DMS79 (cell line): Measurements from ENCODE around the gene E4F1.
A peak's percentile ranks its signal among the peaks of the same experiment; 100 is the strongest.
"Not testable (repeated sequence)": the region's sequence is repeated elsewhere in the genome, so short reads cannot be mapped to it uniquely, and the experiment has no call there.

Experiments used
- DNase-seq: peaks from one replicate; lab custom pipeline; 2025; lab: John Stamatoyannopoulos, UW

E4F1 gene

DNA sequence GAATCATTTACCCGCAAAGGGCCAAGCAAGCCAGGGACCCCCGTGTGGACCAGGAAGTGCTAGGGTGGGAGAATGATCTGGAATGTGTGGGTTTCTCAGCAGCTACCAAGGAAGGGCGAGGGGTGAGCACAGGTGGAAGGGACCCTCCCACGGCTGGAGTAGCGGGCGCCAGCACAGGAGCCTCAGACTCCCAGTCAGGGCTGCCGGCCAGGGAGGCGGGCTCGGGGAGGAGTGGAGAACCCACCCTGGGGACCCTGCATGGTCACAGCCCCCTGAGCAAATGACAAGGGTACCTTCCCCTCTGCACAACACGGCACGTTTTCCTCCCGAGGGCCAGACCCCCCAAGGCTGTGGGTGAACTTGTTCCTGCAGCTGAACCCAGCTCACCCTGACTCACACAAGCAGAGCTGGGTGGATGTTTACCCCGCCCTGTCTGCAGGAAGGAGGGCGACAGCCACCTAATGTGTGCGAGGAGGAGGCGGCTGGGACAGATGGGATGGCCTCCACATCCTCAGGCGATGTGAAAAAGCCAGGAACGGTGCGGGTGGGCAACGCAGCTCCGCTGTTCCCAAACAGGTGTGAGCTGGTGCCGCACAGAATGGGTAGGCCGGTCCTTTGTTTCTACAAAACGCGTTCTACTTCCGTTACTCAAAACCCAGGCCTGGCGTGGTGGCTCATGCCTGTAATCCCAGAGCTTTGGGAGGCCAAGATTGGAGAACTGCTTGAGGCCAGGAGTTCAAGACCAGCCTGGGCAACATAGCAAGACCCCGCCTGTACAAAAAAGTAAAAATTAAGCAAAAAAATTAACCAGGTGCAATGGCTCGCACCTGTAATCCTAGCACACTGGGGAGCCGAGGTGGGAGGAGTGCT is 21.8 kb downstream of the E4F1 start:
- no peak for DNase-seq

DNA sequence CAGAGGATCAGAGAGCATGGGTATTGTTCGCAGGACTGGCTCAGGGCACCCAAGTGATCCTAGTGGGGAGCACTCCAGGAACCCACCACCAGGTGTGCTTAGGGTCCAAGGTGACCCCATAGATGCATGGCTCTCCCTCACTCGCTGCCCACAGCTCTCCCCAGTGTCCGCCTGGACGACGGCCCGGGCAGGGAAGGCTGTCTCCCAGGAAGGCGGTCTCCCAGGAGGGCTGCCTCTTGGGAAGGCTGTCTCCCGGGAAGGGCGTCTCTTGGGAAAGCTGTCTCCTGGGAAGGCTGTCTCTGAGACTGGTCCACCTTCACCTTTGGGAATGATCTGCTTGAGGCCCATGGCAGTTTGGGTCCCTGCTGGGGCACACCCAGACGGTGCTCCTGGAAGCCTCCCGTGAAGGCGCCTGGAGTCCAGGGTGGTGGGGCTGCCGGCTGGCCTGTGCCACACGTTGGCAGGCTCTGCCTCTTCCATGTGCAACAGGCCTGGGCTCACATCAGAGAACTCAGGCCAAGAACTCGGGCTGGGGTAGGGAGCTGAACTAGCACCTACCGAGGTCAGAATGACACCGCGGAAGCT is 23.0 kb downstream of the E4F1 start:
- DNase-seq = no peak

GRCh38 chr16:2250652-2251295 is 27.4 kb downstream of the E4F1 start:
- no peak for DNase-seq

GRCh38 chr16:2251296-2252111 is 28.1 kb downstream of the E4F1 start, which contains the start of gene ECI1:
Gene ECI1, minus strand, starts transcription at chr16:2251587. Its CDS starts 21 bp downstream, at chr16:2251566.
- peak; percentile 81 for DNase-seq

- no peak for DNase-seq
These were observed 29.4 kb downstream of the E4F1 start for GRCh38 chr16:2252806-2253148.

- DNase-seq = no peak
These were observed 29.9 kb downstream of the E4F1 start for GRCh38 chr16:2253293-2253692.

DNA sequence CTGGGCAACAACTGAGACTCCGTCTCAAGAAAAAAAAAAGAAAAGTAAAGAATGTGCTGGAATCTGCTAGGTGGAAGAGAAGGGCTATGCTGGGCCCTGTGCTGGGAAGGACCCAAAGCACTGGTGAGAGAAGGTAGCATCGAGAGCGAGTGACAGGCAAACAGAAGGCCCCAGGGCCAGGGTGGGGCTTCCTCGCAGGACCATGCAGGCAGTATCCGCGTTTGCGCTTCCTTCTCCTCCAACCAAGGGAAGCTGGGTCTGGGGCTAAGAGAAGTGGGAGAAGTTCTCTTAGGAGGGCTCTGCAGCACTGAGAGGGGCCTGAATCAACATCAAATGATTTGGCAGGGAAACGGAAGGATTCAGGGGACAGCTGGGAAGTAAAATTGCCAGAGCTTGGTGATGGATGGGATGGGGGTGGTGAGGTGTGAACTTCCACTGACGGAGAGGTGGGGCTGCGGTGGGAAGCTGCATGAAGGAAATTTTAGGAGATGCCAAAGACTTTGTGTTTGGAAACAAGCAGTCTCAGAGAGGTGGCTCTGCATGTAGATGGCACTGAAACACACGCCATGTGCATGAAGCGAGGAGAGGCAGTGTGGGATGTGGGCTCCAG is 33.2 kb downstream of the E4F1 start:
- DNase-seq = no peak

GRCh38 chr16:2257726-2258125 is 34.3 kb downstream of the E4F1 start:
- DNase-seq = no peak

DNA sequence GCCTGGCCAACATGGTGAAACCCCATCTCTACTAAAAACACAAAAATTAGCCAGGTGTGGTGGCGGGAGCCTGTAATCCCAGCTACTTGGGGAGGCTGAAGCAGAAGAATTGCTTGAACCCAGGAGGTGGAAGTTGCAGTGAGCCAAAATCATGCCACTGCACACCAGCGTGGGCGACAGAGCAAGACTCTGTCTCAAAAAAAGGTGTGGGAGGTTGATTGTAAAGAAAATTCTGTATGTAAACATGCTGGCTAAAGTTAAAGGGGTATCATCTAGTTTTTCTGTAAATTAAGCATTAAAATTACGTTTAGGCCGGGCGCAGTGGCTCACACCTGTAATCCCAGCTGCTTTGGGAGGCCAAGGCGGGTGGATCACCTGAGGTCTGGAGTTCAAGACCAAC is 35.1 kb downstream of the E4F1 start:
- DNase-seq = not testable (repeated sequence)

GRCh38 chr16:2260250-2260649 is 36.9 kb downstream of the E4F1 start:
- no peak for DNase-seq

DNA sequence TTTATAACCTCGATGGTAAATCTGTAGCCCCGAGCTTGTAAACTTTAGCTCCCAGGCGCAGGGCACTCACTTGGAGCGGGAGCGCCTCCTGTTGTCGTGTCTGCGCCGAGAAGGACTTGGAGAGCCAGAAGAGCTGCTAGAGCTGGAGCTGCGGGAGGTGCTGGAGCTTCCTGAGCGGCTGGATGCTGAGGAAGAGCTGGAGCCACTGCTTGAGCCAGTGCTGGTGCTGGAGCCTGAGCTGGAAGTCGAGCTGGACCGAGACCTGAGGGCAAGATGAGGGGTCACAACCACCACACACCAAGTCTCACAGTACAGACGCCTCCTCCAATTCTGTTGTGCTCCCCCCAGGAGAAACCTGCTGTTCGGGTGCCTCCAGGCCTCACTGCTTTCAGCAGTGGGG is 39.6 kb downstream of the E4F1 start:
- not testable (repeated sequence) for DNase-seq

DNA sequence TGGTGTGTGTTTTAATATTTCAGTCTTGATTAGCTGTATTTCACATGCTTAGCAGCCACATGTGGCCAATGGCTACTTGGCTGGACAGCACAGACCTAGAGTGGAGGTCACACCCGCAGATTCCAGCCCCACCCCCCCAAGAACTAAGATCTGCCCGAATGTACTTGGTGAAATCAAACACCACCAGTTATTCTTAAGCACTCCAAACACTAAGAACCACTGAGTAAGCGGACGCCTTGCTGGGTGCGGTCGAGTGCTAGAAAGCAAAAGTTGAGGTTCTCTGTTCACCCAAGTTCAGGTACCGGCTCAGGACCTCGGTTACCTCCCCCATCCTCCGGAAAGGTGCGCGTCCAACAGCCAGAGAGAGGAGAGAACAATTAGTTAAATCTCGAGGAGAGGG is 43.5 kb downstream of the E4F1 start:
- not testable (repeated sequence) for DNase-seq

DNA sequence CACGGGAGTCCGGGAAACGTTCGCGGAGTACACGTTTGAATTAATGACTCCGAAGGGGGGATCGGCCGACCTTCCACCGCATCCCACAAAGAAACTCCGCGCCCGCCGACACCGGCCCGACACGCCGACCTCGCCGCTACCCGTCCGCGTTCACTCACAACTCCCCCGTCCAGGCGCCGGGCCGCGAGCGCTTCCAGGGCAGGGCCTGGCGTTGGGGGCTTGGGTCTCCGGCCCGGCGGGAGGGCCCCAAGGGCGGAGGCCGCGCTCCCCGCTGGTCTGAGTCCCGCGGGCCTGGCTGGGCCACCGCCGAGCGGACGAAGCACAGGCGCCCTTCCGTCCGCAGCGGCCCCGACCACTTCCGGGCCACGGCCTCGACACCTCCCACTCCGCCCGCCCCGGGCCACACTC is 44.1 kb downstream of the E4F1 start:
- not testable (repeated sequence) for DNase-seq

DNA sequence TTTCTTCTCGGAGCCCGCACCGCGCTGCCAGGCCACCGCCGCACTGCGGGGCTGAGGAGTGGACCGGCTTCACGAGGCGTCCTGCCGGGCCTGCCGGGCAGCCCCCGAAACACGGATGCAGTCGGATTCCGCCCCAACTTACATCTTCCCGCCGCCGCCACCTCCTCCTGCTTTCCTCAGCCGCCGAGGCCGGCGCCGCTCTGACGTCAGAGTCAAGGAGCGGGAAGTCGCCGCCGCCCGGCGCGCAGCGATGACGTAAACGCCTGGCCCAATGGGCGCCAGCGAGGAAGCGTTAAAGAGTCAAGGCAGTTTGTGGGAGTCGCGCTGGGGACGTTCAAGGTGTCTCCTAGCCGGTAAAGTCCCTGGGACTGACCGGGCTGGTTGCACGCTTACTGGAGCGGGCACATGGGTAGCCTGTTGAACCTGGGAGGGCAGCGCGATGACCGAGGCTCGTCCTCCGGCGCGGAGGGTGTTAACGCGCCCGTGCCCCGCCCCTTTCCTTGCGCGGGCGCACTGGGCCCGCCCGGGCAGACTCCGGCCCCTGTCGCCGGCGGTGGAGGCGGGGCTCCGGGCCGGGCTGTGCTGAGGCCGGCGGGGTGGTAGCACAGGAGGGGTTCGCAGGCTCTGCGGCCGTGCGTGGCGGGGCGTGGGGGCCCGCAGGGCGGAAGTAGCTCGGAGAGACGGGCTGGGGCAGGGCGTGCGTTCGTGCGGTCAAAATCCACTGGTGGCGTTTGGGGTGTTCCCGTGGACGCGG is 44.7 kb downstream of the E4F1 start, which contains the start of gene RNPS1:
Gene RNPS1 (minus strand): TSS at position 214 of the 754 bp plus-strand sequence. CDS start 3,483 bp downstream, outside the sequence.
- peak; percentile 80 for DNase-seq

DNA sequence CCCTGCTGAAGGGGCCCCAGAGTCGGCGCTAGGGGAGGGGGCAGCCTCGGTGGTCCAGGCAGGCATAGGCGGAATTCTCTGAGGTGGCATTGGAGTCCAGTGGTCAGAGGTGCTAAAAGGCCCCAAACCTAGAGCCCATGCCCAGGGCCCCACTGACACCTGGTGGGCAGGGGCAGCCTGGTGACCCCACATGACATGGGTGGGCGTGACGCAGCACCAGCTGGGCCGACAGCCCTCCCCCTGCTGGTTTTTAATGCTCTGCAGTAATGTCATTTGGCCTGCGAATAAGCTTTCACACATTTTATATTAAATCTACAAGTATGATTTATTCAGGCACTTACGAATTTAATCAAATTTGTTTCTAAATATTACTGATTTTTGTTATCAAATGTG is 46.7 kb downstream of the E4F1 start:
- no peak for DNase-seq

DNA sequence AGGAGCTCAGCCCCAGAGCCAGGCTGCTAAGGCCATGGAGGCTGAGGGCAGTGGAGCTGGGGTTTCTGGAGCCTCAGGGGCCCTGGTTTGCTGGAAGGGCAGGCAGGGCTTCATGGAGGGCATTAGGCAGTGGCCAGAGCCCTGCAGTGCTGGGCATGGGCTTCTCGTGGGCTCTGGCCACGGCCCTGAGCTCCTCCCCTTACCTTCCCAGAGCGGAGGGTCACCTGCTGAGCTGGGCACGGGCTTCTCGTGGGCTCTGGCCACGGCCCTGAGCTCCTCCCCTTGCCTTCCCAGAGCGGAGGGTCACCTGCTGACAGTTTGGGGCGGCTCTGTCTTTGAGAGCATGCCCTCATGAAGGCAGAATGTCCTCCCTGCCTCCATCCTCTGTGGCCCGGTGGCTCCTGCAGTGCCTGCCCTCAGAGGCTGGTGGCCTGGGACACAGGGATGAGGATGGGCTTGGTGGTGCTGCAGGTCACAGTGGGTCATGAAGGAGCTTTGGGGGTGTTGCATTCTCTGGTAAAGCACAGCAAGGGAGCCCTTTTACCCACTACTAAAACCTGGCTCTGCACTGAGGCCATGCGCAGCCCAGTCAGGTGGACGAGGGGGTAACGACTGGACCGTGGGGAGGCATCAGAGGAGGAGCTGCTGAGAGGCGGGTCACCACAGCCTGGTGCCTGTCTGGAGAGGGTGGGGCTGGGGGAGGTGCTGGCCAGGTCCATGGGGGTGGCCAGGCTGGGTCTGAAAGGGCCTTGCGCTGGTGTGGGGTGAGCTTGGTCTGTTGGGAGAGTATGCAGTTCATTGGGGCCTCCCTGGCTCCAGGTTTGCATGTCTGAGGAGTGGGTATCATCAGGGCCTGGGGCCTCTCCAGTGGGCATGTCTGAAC is 47.4 kb downstream of the E4F1 start:
- no peak for DNase-seq

GRCh38 chr16:2271848-2272461 is 48.6 kb downstream of the E4F1 start:
- DNase-seq = no peak

DNA sequence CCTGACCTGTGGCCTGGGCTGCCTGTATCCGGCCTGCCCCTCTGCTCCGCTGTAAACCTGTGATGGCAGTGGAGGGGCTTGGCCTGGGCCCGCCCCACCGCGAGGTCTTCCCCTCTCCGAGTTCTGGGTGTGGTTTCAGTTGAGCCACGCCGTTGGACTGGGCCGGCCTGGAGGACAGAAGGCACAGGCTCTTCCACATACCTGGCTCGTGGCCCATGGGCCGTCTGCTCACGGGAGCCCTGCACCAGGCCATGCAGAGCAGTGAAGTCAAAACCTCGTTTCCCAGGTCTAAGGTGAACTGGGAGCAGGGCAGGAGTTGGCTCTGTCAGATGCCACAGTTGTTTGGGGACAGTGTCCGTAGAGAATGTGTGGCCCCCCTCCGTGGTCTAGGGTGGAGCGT is 50.1 kb downstream of the E4F1 start:
- no peak for DNase-seq

DNA sequence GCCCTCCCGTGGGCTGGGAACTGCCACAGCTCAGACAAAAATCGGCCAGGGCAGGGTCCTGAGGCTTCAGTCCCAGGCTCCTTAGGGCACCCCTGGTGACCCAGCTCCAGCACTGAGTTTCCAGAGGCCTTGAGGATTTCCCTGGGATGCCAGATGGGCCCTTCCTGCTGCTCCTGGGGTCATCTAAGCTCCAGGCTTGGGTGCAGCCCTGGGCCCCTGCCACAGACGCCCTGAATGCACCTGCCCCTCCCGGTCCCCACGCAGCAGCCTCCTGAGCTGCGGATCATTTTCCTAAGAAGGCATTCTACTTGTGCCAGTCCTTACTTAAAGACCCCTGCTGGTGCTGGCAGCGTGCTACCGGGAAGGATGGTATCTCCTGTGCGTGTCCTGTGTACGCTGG is 50.5 kb downstream of the E4F1 start:
- DNase-seq = no peak
